IMR-90 (cell line): Measurements from ENCODE around the gene COQ2. TPM values are rescaled to one million over a fixed set of nuclear protein-coding genes. Genes with fewer than 3 reads are reported as not detected.
A peak's percentile ranks its signal among the peaks of the same experiment; 100 is the strongest.

Source experiments
- ATAC-seq: fragments of 200-7000 bp; cut with Tn5 transposase; 2 replicates; pipeline ENCODE4 v1.9.1; 2020; ENCODE audit warnings: low read depth, mild to moderate bottlenecking, moderate library complexity
- BruUV-seq: library from RNA; stranded (reverse); fragments of 400-500 nt; replicated peaks from 2 replicates; lab custom pipeline; 2021; lab: Mats Ljungman, UMichigan
- CTCF ChIA-PET: fragments of 300-600 bp; formaldehyde crosslinking; extraction: SDS; loops from one replicate; lab custom pipeline; 2021; ENCODE audit warnings: antibody characterized with exemption; lab: Yijun Ruan, JAX
- POLR2A ChIA-PET: fragments of 300-600 bp; sonication (Branson Sonifier 250); formaldehyde crosslinking; loops from one replicate; lab custom pipeline; 2022; ENCODE audit warnings: antibody characterized with exemption; ENCODE audit not compliant: unreplicated experiment; lab: Charles Lee
- DNase-seq: peaks from one replicate; pipeline ENCODE4 v3.0.0; 2013
- H2AFZ ChIP-seq: replicated peaks from 2 replicates; pipeline ENCODE3; 2013; ENCODE audit warnings: low read length, mild to moderate bottlenecking; ENCODE audit not compliant: poor library complexity
- H2AK5ac ChIP-seq: 2 replicates; pipeline ENCODE4 v1.6.1; 2013; ENCODE audit warnings: low read depth, low read length, inconsistent platforms
- H2AK9ac ChIP-seq: replicated peaks from 2 replicates; pipeline ENCODE3; 2013; ENCODE audit warnings: mild to moderate bottlenecking, low read depth, low read length, moderate library complexity; ENCODE audit not compliant: poor library complexity
- H2BK120ac ChIP-seq: 2 replicates; pipeline ENCODE4 v1.6.1; 2013; ENCODE audit warnings: low read depth, low read length, inconsistent platforms
- H2BK15ac ChIP-seq: 3 replicates; pipeline ENCODE4 v1.6.1; 2013; ENCODE audit warnings: low read depth, low read length, inconsistent platforms
- H2BK20ac ChIP-seq: 2 replicates; pipeline ENCODE4 v1.6.1; 2013; ENCODE audit warnings: low read depth, mild to moderate bottlenecking, inconsistent platforms, low read length, moderate library complexity
- H2BK5ac ChIP-seq: 2 replicates; pipeline ENCODE4 v1.6.1; 2013; ENCODE audit warnings: mild to moderate bottlenecking, low read depth, low read length, inconsistent platforms; ENCODE audit not compliant: poor library complexity, severe bottlenecking
- H3K14ac ChIP-seq: replicated peaks from 2 replicates; pipeline ENCODE4 v1.6.1; 2013; ENCODE audit warnings: low read depth, low read length, inconsistent platforms
- H3K18ac ChIP-seq: 2 replicates; pipeline ENCODE4 v1.6.1; 2013; ENCODE audit warnings: low read depth, low read length, control low read depth
- H3K23ac ChIP-seq: 2 replicates; pipeline ENCODE4 v1.6.1; 2013; ENCODE audit warnings: low read depth, low read length, inconsistent platforms
- H3K27ac ChIP-seq: 2 replicates; pipeline ENCODE4 v1.5.1; 2013; ENCODE audit warnings: mild to moderate bottlenecking, control low read depth, low read length; ENCODE audit not compliant: insufficient read depth
- H3K27me3 ChIP-seq: 2 replicates; pipeline ENCODE4 v1.6.1; 2013; ENCODE audit warnings: low read length; ENCODE audit not compliant: control insufficient read depth, insufficient read depth
- H3K36me3 ChIP-seq: 2 replicates; pipeline ENCODE4 v1.6.1; 2013; ENCODE audit warnings: low read length, mixed read lengths; ENCODE audit not compliant: control insufficient read depth, insufficient read depth
- H3K4ac ChIP-seq: 2 replicates; pipeline ENCODE4 v1.6.1; 2013; ENCODE audit warnings: low read depth, low read length, inconsistent platforms
- H3K4me1 ChIP-seq: 2 replicates; pipeline ENCODE4 v1.6.1; 2013; ENCODE audit warnings: low read length, mixed read lengths; ENCODE audit not compliant: control insufficient read depth, insufficient read depth
- H3K4me2 ChIP-seq: 2 replicates; pipeline ENCODE4 v1.6.1; 2013; ENCODE audit warnings: low read depth, mild to moderate bottlenecking, control low read depth, low read length, moderate library complexity
- H3K4me3 ChIP-seq: 2 replicates; pipeline ENCODE4 v1.5.1; 2013; ENCODE audit warnings: low read depth, mild to moderate bottlenecking, control low read depth, low read length, moderate library complexity; ENCODE audit not compliant: insufficient read depth
- H3K56ac ChIP-seq: 2 replicates; pipeline ENCODE4 v1.6.1; 2013; ENCODE audit warnings: low read length, inconsistent platforms; ENCODE audit not compliant: insufficient read depth; ENCODE audit errors: extremely low read depth
- H3K79me1 ChIP-seq, 2 experiments: 2 replicates each; pipeline ENCODE4 v1.6.1; 2013; ENCODE audit warnings: low read length in 2 of 2, inconsistent platforms in 1 of 2, low read depth in 1 of 2
- H3K9ac ChIP-seq: 2 replicates; pipeline ENCODE4 v1.6.1; 2013; ENCODE audit warnings: low read depth, low read length, control low read depth
- H3K9me1 ChIP-seq: 2 replicates; pipeline ENCODE4 v1.6.1; 2013; ENCODE audit warnings: low read length, inconsistent platforms; ENCODE audit not compliant: insufficient read depth
- H3K9me3 ChIP-seq: 2 replicates; pipeline ENCODE4 v1.6.1; 2013; ENCODE audit warnings: low read length; ENCODE audit not compliant: control insufficient read depth, insufficient read depth
- H4K20me1 ChIP-seq: 2 replicates; pipeline ENCODE4 v1.6.1; 2013; ENCODE audit warnings: low read length, inconsistent platforms; ENCODE audit not compliant: insufficient read depth
- H4K5ac ChIP-seq: 2 replicates; pipeline ENCODE4 v1.6.1; 2013; ENCODE audit warnings: mild to moderate bottlenecking, low read depth, low read length, control low read depth
- H4K8ac ChIP-seq, 2 experiments: 2 replicates each; pipeline ENCODE4 v1.6.1; 2013; ENCODE audit warnings: low read depth in 2 of 2, low read length in 2 of 2, control low read depth in 1 of 2, inconsistent platforms in 1 of 2
- H4K91ac ChIP-seq: 2 replicates; pipeline ENCODE4 v1.6.1; 2013; ENCODE audit warnings: low read depth, low read length, inconsistent platforms; ENCODE audit not compliant: insufficient read depth
- BHLHE40 ChIP-seq: fragments of 150-350 bp; IDR thresholded peaks from 2 replicates; pipeline ENCODE4 v1.6.1; 2016; ENCODE audit warnings: mild to moderate bottlenecking, low read depth, low read length
- CEBPB ChIP-seq: IDR thresholded peaks from 2 replicates; pipeline ENCODE4 v1.6.1; 2012; ENCODE audit warnings: low read depth, low read length, improper control_type of control experiment
- WGBS, 2 experiments: methylation state at CpG; one replicate each; pipeline versions ENCODE4 v1.1.5 to v1.1.7; 2013; ENCODE audit warnings: missing lambda C conversion rate in 2 of 2; ENCODE audit not compliant: insufficient read length in 1 of 2; ENCODE audit errors: extremely low coverage in 2 of 2; 5-methylcytosine and 5-hydroxymethylcytosine counted together
- dilution Hi-C: fragments of 300-500 bp; cut with HindIII; formaldehyde crosslinking; loops from one replicate; pipeline ENCODE4 v1.14.3; 2018; ENCODE audit warnings: low sequenced_read_pairs; ENCODE audit not compliant: unreplicated experiment
- in situ Hi-C: fragments of 300-500 bp; cut with MboI; formaldehyde crosslinking; loops from 3 replicates; pipeline ENCODE4 v1.14.3; 2019; ENCODE audit warnings: low sequenced_read_pairs, inconsistent platforms, mixed read lengths
- intact Hi-C: fragments of 100-400 bp; cut with micrococcal nuclease; formaldehyde crosslinking; loops from 2 replicates; pipeline ENCODE4 v1.10.0; 2022
- polyA plus RNA-seq, 3 experiments: library from polyadenylated mRNA; depleted of rRNA; stranded (reverse); fragments of >200 nt; gene quantifications; 2 replicates each; pipeline ENCODE4 v1.2.3, GENCODE V29; 2012; ENCODE audit warnings: low replicate concordance in 1 of 3
- total RNA-seq: library from RNA; depleted of rRNA; stranded (reverse); fragments of >200 nt; gene quantifications from 2 replicates; pipeline ENCODE4 v1.2.3, GENCODE V29; 2012

The COQ2 gene
- total and polyA plus RNA-seq, 2 of the 4 experiments (the other 2 are of a cell fraction): 7.3 to 7.4 TPM

GRCh38 chr4:83219344-83220331 lies 65.0 kb downstream of the COQ2 start:
- H3K27me3 ChIP-seq: no peaks in the 10 kb centered on the region
- H4K8ac ChIP-seq: peak overlapping the region in 1 of 2 experiments; percentile 36; a peak in 1 of 4 replicates
- ChIA-PET CTCF (no interaction called here), POLR2A (no interaction called here)
- no peak overlapping the region; the same call in 1 of the 2 replicates for H3K18ac ChIP-seq
- no peak overlapping the region for H3K4me3 ChIP-seq
- no peaks in the 10 kb centered on the region for H4K20me1 ChIP-seq
- no peak overlapping the region for H3K27ac ChIP-seq
- H3K4me2 ChIP-seq: no peak overlapping the region
- no peaks in the 10 kb centered on the region for H3K79me1 ChIP-seq
- H3K23ac ChIP-seq: no peak overlapping the region
- in situ Hi-C loops (no loop called here), intact Hi-C loops (no loop called here), dilution Hi-C loops (no loop called here)
- H2AK9ac ChIP-seq: no peak overlapping the region
- H4K91ac ChIP-seq: no peak overlapping the region
- H2BK15ac ChIP-seq: no peak overlapping the region; the same call in 2 of the 3 replicates
- H3K4ac ChIP-seq: peak overlapping the region; percentile 8; the same call in 1 of the 2 replicates
- no peak for DNase-seq
- no peak overlapping the region for H3K14ac ChIP-seq
- H3K9me1 ChIP-seq: no peaks in the 10 kb centered on the region; the same call in 1 of the 2 replicates
- BruUV-seq: no TSS peak
- H3K36me3 ChIP-seq: no peaks in the 10 kb centered on the region
- no peak overlapping the region for H2BK120ac ChIP-seq
- H2AK5ac ChIP-seq: no peak overlapping the region
- peak overlapping the region; percentile 47 for H2AFZ ChIP-seq
- no peak overlapping the region for H3K56ac ChIP-seq
- H3K4me1 ChIP-seq: peaks cover 2% of the 10 kb centered on the region; the same call in 1 of the 2 replicates
- H2BK20ac ChIP-seq: no peak overlapping the region
- H2BK5ac ChIP-seq: no peak overlapping the region
- TF ChIP-seq BHLHE40 (no peak), CEBPB (no peak)
- 71% methylated on average over 5 of the region's 16 CpGs; no CpG with 5 or more reads in 1 of the 2 experiments for WGBS, 2 experiments
- no peaks in the 10 kb centered on the region for H3K9me3 ChIP-seq
- no peak overlapping the region for H3K9ac ChIP-seq
- no peak for ATAC-seq
- no peak overlapping the region; the same call in 1 of the 2 replicates for H4K5ac ChIP-seq
